Measurements from ENCODE around the gene BCL2L13.
"Not testable (repeated sequence)": the region's sequence is repeated elsewhere in the genome, so short reads cannot be mapped to it uniquely, and the experiment has no call there.

Gene BCL2L13

DNA sequence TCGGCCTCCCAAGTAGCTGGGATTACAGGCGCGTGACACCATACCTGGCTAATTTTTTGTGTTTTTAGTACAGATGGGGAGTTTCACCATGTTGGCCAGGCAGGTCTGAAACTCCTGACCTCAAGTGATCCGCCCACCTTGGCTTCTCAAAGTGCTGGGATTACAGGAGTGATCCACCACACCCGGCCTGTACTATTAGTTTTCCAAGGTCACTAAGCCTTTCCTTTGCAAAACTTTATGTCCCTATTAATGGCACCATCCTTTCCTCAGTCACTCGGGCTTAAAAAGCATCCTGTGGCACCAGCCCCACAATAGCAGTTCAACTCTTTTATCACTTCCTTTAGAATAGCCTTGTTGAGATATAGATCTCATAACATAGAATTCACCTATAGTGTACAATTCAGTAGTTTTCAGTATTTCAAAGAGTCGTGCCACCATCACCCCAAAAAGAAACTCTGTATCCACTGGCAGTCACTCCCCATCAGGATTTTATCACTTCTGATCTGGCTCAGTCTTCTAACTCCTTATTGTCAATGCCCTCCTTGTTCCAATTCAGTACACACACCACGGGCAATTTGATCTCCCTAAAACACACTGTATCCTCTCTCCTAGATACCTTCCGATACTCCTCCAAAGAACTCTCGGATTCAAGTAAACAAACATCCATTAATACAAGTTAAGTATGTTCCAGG, 921 bp upstream of the BCL2L13 start:
- no peak for DNase-seq

- no peak for DNase-seq
These were observed 450 bp upstream of the BCL2L13 start for GRCh38 chr22:17638182-17638431.

DNA sequence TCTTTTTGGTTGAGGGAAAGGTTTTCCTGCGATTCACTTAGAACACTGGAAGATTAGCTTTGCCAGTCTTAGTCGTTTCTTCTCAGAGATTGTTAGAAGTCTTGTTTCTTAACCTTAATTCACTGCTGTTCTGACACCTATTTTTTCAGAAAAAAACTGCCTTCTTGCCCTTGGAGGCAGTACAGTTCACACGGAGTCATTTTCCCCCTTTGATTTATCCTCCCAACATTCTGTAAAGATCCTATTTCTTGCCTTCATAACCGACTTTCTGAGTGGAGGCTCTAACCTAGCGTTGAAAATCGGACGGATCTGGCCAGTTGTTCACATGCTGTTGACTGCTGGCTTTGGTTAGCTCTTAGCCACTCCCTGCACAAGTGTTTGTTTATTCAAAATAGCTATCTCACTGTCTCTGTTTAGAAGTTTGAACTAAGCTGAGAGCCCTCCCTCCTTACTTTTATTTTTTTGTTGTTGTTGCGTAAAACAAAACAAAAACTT, 737 bp downstream of the BCL2L13 start:
- DNase-seq: no peak

GRCh38 chr22:17641269-17641668, 2.7 kb downstream of the BCL2L13 start:
- no peak for DNase-seq

DNA sequence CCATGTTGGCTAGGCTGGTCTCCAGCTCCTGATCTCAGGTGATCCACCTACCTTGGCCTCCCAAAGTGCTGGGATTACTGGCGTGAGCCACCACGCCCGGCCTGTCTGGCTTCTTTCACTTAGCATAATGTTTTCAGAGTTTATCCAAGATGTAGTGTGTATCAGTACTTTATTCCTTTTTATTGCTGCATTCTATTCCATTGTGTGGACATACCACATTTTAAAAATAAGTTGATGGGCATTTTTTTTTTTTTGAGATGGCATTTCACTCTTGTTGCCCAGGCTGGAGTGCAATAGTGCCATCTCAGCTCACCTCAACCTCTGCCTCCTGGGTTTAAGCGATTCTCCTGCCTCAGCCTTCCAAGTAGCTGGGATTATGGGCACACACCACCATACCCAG, 3.8 kb downstream of the BCL2L13 start:
- not testable (repeated sequence) for DNase-seq

DNA sequence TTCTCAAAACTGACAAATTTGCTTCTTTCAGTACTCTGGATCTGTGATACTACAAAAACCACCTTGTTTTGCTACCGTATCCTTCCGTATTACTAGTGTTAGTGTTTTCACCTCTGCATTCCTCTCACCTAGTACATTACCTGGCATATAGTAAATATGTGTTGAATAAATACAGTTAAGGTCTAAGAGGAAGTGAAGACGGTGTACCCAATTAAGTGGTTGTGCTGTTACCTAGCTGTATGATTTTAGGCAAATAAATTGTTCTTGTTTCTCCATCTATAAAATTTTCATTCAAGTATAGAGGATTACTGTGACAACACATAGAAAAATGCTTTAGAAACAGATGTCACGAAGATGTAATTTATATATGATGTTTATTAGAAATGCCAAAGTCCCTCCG, 8.9 kb downstream of the BCL2L13 start:
- no peak for DNase-seq

DNA sequence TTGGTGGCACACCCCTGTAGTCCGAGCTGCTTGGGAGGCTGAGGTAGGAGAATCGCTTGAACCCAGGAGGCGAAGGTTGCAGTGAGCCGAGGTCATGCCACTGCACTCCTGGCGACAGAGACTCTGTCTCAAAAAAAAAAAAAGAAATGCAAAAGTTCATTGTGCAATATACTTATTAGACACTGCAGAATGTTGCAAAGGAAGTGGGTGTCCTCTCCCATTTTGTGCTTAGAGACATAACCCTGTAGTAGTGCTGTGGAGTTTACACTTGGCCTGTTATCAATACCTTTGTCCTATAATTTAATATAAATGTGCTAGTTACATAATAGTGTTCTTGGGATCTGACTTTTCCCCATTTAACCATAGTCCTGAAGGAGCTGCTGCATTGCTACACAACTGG, 9.4 kb downstream of the BCL2L13 start:
- no peak for DNase-seq

GRCh38 chr22:17648569-17648968, 10.0 kb downstream of the BCL2L13 start:
- DNase-seq: no peak

DNA sequence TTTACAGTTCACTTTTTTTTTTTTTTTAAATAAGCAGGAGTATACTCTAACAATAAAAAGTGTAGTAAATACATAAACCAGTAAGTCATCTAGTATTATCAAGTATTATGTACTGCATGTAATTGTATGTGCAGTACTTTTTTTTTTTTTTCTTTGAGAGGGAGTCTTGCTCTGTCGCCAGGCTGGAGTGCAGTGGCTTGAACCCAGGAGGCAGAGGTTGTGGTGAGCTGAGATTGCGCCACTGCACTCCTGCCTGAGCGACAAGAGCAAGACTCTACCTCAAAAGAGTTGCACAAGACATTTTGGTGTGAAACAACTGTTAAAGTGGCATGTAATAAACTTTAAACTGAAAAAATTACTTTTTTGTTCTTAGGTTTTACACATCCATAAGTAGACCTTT, 16.7 kb downstream of the BCL2L13 start:
- no peak for DNase-seq

DNA sequence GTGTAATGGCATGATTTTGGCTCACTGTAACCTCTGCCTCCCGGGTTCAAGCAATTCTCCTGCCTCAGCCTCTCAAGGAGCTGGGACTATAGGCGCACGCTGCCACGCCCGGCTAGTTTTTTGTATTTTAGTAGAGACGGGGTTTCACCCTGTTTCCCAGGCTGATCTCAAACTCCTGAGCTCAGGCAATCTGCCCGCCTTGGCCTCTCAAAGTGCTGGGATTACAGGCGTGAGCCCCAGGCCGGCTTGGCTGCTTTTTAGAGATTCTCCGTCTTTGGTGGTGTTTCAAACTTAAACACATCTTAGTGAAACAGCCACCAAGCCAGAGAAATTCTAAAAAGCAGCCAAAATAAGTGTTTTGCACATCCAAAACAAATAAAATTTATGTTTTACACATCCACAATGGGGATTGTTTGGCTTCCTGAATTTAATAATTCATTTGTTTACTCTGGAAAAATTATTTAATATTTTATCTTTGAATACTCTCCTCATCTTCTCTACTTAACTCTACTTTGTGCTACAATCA, 18.4 kb downstream of the BCL2L13 start:
- DNase-seq: no peak

DNA sequence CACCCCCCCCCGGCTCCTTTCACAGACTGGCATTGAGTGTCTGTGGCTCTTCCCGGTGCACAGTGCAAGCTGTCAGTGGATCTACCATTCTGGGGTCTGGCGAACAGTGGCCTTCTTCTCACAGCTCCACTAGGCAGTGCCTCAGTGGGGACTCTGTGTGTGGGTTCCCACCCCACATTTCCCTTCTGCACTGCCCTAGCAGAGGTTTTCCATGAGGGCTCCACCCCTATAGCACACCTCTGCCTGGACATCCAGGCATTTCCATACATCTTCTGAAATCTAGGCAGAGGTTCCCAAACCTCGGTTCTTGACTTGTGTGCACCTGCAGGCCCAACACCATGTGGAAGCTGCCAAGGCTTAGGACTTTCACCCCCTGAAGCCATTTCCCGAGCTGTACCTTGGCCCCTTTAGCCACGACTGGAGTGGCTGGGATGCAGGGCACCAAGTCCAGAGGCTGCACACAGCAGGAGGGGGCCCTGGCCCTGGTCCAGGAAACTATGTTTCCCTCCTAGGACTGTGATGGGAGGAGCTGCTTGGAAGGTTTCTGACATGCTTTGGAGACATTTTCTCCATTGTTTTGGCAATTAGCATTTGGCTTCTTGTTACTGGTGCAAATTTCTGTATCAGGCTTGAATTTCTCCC, 26.0 kb downstream of the BCL2L13 start:
- no peak for DNase-seq

GRCh38 chr22:17665248-17665647, 26.7 kb downstream of the BCL2L13 start:
- no peak for DNase-seq

DNA sequence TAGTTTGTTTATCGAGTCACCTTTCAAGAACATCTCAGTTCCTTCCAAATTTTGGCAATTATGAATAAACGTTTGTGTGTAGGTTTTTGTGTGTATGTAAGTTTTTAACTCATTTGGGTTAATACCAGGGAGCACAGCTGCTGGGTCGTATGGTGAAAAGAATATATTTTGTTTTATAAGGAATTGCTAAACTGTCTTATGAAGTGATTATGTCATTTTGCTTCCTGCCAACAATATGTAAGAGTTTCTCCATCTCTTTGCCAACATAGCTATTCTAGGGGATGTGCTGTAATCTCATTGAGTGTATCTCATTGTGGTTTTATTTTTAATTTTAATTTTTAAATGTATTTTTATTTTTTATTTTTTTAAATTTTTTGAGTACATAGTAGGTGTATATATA, 27.3 kb downstream of the BCL2L13 start:
- DNase-seq: no peak

- not testable (repeated sequence) for DNase-seq
These were observed 33.0 kb downstream of the BCL2L13 start for GRCh38 chr22:17671521-17672092.

DNA sequence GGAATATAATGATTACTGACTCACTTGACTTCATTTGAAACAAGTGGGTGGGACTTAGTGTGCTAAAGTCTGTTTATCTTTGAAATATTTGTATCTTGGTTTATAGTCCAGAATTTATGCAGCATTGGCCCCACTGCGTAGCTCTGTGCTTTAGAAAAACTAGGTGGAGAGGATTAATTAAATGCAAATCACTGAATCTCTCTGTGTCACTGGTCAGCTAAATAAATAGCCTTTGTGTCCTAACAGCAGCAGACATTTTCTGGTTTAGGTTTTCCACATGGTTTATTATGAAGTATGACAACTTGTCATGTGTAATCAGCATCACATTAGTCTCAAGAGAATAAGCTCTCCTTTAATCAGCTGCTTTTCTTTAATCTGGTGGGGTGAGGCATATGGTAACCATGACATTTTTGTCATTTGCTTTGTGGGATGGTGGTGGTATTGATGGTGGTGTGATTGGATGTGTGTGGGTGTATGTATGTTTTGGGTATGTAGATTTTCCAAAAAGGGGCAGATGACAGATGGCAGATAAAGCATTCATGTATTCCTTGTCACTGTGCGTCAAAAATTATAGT, 33.9 kb downstream of the BCL2L13 start:
- peak; percentile 6 for DNase-seq

- no peak for DNase-seq
These were observed 35.6 kb downstream of the BCL2L13 start for GRCh38 chr22:17674152-17674551.

- no peak for DNase-seq
These were observed 37.0 kb downstream of the BCL2L13 start for GRCh38 chr22:17675584-17675983.

DNA sequence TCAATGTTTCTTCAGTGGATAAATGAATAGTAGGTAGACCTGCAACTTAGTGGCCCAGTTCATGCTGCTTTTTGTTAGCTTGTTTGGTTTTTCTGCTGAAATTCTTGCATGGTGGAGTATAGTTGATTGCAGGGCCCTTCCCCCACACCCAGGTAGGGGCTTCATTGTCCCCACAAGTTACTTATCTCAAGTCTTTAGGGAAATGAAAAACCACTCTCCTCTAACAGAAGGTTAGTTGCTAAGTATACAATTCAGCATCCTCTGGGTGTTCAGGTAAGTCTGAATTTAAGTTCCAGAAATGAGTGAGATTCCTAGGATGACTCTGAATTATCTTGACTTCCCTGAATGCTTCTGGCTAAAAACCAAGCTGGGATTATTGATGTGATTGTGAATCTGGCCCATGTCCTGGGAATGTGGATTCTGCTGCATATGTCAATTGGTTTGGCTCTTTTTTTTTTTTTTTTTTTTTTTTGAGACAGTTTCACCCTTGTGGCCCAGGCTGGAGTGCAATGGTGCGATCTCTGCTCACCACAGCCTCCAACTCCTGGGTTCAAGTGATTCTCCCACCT, 40.3 kb downstream of the BCL2L13 start:
- no peak for DNase-seq

DNA sequence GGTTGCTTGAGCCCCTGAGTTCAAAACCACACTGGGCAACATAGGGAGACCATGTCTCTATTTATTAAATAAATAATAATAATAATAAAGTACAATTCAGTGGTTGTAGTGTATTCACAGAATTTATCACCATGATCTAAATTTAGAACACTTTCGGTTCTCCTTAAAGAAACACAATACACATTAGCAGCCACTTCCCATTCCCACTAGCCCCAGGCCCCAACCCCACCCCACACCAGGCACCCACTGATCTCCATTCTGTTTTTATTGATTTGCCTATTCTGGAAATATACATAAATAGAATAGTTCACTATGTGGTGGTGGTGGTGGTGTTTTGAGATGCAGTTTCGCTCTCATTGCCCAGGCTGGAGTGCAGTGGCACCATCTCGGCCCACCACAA, 45.7 kb downstream of the BCL2L13 start:
- no peak for DNase-seq

DNA sequence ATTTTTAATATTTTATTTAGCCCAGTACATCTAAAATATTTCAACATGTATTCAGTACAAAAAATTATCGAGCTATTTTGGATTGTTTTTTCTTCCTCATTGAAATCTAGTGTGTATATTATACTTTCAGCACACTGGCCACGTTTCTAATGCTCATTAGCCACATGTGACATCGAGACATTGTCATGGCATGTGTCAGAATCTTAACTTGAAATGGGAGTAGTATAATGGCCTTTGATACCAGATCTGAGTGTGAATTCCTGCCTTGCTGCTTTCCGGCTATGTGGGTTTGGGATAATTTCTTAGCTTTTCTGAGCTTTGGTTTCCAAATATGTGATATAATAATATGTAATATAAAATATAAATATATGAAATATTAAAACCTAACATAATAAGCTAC, 54.3 kb downstream of the BCL2L13 start:
- no peak for DNase-seq

DNA sequence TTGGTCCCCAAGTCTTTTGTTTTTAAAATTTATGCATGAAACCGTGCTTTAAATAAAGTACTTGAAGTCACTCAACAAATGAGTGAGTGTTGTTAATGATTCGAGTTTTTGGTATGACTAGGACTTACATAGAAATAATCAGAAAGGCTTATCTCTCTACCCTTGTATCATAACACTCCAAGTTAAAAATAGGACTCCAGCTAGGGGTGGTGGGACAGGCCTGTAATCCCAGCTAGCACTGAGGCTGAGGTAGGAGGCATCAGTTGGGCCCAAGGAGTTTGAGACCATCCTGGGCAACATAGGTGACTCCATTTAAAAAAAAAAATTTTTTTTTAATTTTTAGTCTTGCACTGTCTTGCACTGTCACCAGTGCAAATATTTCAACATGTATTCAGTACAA, 55.6 kb downstream of the BCL2L13 start:
- no peak for DNase-seq

DNA sequence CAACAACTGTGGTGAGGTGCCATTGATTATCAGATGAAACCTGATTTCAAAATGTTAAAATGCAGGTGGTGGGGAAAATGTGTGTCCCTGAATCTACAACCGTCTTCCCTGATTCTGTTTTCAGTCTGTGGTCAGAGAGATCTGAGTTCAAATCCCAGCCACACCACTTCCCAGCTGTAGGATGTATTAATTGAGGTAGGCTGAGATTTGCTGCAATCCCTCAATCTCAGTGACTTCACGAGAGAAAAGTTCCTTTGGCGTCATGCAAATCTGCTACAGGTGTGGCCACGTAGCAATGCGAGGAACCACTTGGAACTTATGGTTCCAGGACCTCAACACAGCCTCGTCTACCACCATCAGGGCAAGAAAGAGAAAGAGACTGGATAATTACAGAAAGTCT, 56.2 kb downstream of the BCL2L13 start:
- DNase-seq: no peak

DNA sequence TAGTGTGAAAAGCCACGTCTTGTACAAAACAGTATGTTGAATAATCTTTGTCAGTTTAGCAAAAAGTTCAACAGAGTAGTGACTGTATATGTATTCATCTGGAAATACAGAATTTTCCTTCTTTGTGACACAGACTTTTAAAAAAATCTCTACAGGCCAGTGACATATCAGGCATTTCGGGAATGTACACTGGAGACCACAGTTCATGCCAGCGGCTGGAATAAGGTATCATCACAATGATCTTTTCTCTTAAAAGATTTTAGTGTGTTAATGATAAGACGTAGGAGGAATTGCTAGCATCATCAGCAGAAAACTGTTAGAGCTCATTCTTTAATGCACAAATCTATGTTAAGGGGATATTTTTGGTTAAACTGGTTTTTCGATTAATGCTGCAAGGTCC, 57.4 kb downstream of the BCL2L13 start:
- DNase-seq: no peak

GRCh38 chr22:17697196-17697595, 58.6 kb downstream of the BCL2L13 start:
- DNase-seq: not testable (repeated sequence)
